SU-DHL-6 (cell line): ENCODE results near the gene BMAL2.

Experiments
- EZH2phosphoT487 ChIP-seq: fragments of 200-600 bp; sonication (generic), shearing (Covaris generic); conservative IDR thresholded peaks from 2 replicates; pipeline ENCODE4 v1.6.1; 2018; ENCODE audit warnings: mild to moderate bottlenecking, antibody characterized with exemption, low read length, moderate library complexity, mixed read lengths
- TF ChIP-seq, protein P1 (sequence below): fragments of 200-600 bp; sonication (generic); IDR thresholded peaks from one replicate; pipeline ENCODE4 v1.5.1; 2017; ENCODE audit warnings: antibody characterized with exemption, mild to moderate bottlenecking, low read length, moderate library complexity; ENCODE audit not compliant: insufficient read depth, poor library complexity, severe bottlenecking

DNA sequence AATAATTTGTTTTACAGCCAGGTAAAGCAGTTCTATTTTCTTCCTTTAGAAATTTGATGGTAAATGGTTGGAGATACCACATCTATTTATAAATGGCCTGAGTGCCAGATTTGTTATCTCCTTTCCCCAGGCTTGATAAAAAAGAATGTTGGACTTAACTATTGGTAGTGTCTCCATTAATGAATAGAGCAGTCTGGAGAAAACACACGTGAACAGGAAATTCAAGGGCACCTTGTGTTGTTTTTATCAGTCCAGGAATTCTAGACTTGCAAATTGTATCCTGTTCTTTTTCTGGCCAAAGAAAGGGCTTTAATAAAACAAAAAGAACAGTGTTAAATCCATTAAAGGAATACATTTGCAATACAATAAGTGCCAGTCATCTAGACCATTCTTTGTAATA, 40.8 kb upstream of the BMAL2 start:
- TF ChIP-seq, protein P1, sequence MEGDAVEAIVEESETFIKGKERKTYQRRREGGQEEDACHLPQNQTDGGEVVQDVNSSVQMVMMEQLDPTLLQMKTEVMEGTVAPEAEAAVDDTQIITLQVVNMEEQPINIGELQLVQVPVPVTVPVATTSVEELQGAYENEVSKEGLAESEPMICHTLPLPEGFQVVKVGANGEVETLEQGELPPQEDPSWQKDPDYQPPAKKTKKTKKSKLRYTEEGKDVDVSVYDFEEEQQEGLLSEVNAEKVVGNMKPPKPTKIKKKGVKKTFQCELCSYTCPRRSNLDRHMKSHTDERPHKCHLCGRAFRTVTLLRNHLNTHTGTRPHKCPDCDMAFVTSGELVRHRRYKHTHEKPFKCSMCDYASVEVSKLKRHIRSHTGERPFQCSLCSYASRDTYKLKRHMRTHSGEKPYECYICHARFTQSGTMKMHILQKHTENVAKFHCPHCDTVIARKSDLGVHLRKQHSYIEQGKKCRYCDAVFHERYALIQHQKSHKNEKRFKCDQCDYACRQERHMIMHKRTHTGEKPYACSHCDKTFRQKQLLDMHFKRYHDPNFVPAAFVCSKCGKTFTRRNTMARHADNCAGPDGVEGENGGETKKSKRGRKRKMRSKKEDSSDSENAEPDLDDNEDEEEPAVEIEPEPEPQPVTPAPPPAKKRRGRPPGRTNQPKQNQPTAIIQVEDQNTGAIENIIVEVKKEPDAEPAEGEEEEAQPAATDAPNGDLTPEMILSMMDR: no peak
- no peak for TF ChIP-seq EZH2phosphoT487
